ENCODE measurements around the gene C21orf58. TPM values are rescaled to one million over a fixed set of nuclear protein-coding genes. Genes with fewer than 3 reads are reported as not detected.

C21orf58 gene
- total and polyA plus RNA-seq, 2 experiments from 2014 or later = 2.6 to 6.8 TPM

DNA sequence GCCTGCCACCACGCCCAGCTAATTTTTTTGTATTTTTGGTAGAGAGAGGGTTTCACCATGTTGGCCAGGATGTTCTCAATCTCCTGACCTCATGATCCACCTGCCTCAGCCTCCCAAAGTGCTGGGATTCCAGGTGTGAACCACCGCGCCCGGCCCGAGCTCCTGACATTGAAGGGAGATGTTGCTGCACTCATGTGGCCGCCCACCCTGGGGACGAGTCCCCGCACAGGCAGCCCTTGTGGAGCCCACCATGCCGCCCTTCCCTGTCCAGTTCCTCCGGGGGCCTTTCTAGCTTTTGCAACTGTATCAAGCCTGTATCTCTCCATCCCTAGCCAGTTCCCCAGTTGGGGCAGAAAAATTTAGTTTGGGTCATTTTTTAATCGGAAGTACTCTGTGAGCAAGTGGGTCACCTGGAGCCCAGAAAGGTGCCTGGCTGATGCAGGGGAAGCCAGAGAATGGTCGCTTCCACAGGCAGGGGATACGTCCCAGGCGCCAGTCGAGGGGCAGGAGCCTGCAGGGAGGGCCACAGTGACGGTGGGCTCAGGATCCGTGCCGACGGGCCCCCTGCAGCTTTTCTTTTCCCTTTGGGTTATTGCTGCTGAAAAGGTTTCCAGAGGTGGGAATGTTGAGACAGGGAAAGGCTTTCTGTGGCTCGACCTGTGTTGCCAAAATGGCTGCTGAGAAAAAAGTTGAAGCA is 20.7 kb upstream of the C21orf58 start:
- DNase-seq (ENCODE audit: low spot score) = no peak
- H3K36me3 ChIP-seq (replicated peaks; ENCODE audit: insufficient read depth, low read depth) = no peaks in the 10 kb centered on the region
- H3K4me1 ChIP-seq (ENCODE audit: insufficient read depth) = no peaks in the 10 kb centered on the region
- TF ChIP-seq EZH2 (IDR thresholded peaks at IDR 0.05; ENCODE audit: borderline replicate concordance) = no peak
- TF ChIP-seq, protein P1, sequence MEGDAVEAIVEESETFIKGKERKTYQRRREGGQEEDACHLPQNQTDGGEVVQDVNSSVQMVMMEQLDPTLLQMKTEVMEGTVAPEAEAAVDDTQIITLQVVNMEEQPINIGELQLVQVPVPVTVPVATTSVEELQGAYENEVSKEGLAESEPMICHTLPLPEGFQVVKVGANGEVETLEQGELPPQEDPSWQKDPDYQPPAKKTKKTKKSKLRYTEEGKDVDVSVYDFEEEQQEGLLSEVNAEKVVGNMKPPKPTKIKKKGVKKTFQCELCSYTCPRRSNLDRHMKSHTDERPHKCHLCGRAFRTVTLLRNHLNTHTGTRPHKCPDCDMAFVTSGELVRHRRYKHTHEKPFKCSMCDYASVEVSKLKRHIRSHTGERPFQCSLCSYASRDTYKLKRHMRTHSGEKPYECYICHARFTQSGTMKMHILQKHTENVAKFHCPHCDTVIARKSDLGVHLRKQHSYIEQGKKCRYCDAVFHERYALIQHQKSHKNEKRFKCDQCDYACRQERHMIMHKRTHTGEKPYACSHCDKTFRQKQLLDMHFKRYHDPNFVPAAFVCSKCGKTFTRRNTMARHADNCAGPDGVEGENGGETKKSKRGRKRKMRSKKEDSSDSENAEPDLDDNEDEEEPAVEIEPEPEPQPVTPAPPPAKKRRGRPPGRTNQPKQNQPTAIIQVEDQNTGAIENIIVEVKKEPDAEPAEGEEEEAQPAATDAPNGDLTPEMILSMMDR (IDR thresholded peaks at IDR 0.05; ENCODE audit: poor library complexity) = no peak
- no peak for TF ChIP-seq EZH2phosphoT487 (IDR thresholded peaks at IDR 0.05; ENCODE audit: low read depth, severe bottlenecking, unreplicated experiment)
- no peaks in the 10 kb centered on the region for H3K9me3 ChIP-seq (ENCODE audit: low read depth)
- no peaks in the 10 kb centered on the region for H3K27me3 ChIP-seq
- 92% methylated on average over 20 of the region's 20 CpGs for WGBS (ENCODE audit: low lambda C conversion rate, missing lambda C conversion rate)
- H3K4me3 ChIP-seq = no peak overlapping the region
- H3K9me2 ChIP-seq (replicated peaks; ENCODE audit: insufficient read depth) = no peaks in the 10 kb centered on the region
- H2AFZ ChIP-seq = no peak overlapping the region
- H3K4me2 ChIP-seq = no peak overlapping the region
- no peak overlapping the region for H3K27ac ChIP-seq
- peaks cover 13% of the 10 kb centered on the region for H3K79me2 ChIP-seq
- H4K20me1 ChIP-seq (ENCODE audit: insufficient read depth, poor library complexity, severe bottlenecking) = no peaks in the 10 kb centered on the region

DNA sequence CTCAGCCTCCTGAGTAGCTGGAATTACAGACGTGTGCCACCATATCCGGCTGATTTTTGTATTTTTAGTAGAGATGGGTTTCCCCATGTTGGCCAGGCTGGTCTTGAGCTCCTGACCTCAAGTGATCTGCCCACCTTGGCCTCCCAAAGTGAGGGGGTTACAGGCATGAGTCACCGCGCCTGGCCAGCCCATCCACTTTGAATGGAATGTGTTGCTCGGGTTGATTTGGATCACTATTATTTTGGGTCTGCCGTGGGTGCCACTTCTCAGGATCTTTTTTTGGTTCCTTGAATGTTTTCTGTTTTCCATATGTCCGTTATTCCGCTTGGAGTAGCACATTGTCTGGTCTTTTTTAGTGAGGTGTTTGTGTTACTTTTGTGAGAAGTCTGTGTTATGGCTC is 17.3 kb upstream of the C21orf58 start:
- Histone ChIP-seq H3K4me1 (ENCODE audit: insufficient read depth) (no peaks in the 10 kb centered on the region), H3K27ac (no peak overlapping the region), H4K20me1 (ENCODE audit: insufficient read depth, poor library complexity, severe bottlenecking) (no peaks in the 10 kb centered on the region), H3K27me3 (no peaks in the 10 kb centered on the region), H3K9me2 (replicated peaks; ENCODE audit: insufficient read depth) (no peaks in the 10 kb centered on the region), H3K79me2 (peaks cover 13% of the 10 kb centered on the region), H3K4me2 (no peak overlapping the region), H3K9me3 (ENCODE audit: low read depth) (no peaks in the 10 kb centered on the region), H2AFZ (no peak overlapping the region), H3K36me3 (replicated peaks; ENCODE audit: insufficient read depth, low read depth) (no peaks in the 10 kb centered on the region), H3K4me3 (no peak overlapping the region)
- TF ChIP-seq EZH2phosphoT487 (IDR thresholded peaks at IDR 0.05; ENCODE audit: low read depth, severe bottlenecking, unreplicated experiment) = no peak
- no peak for TF ChIP-seq EZH2 (IDR thresholded peaks at IDR 0.05; ENCODE audit: borderline replicate concordance)
- TF ChIP-seq, protein P1 (IDR thresholded peaks at IDR 0.05; ENCODE audit: poor library complexity) = no peak
- 95% methylated on average over 8 of the region's 8 CpGs for whole genome bisulfite sequencing (ENCODE audit: low lambda C conversion rate, missing lambda C conversion rate)
- DNase-seq (ENCODE audit: low spot score) = no peak

DNA sequence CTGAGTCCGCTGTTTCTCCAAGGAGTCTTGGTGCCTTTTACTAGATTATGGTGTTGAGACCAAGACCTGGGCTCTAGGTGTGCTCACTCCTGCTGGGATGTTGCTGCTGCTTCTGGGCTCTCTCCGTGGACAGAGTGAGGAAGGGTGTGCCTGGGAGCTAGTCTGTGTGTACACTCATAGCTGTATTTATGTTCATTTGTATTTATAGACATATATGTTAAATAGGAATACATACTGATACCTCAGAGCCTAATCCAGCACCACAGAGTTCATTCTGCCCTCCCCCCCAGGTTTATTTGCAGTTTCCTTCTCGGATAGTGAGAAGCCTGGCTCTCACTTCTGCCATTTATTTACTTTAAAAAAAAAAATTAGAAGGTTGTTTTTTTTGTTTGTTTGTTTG is 12.9 kb upstream of the C21orf58 start:
- Histone ChIP-seq H3K27me3 (no peaks in the 10 kb centered on the region), H3K36me3 (replicated peaks; ENCODE audit: insufficient read depth, low read depth) (no peaks in the 10 kb centered on the region), H3K4me1 (ENCODE audit: insufficient read depth) (no peaks in the 10 kb centered on the region), H3K4me2 (no peak overlapping the region), H3K79me2 (peaks cover 9% of the 10 kb centered on the region), H4K20me1 (ENCODE audit: insufficient read depth, poor library complexity, severe bottlenecking) (no peaks in the 10 kb centered on the region), H2AFZ (no peak overlapping the region), H3K9me3 (ENCODE audit: low read depth) (no peaks in the 10 kb centered on the region), H3K27ac (no peak overlapping the region), H3K4me3 (no peak overlapping the region), H3K9me2 (replicated peaks; ENCODE audit: insufficient read depth) (no peaks in the 10 kb centered on the region)
- TF ChIP-seq EZH2phosphoT487 (IDR thresholded peaks at IDR 0.05; ENCODE audit: low read depth, severe bottlenecking, unreplicated experiment) (no peak), EZH2 (IDR thresholded peaks at IDR 0.05; ENCODE audit: borderline replicate concordance) (no peak)
- TF ChIP-seq, protein P1 (IDR thresholded peaks at IDR 0.05; ENCODE audit: poor library complexity) = no peak
- 95% methylated on average over 3 of the region's 3 CpGs for WGBS (ENCODE audit: low lambda C conversion rate, missing lambda C conversion rate)
- DNase-seq (ENCODE audit: low spot score) = no peak
